ENCODE results near the gene RAD21L1.

The RAD21L1 gene

DNA sequence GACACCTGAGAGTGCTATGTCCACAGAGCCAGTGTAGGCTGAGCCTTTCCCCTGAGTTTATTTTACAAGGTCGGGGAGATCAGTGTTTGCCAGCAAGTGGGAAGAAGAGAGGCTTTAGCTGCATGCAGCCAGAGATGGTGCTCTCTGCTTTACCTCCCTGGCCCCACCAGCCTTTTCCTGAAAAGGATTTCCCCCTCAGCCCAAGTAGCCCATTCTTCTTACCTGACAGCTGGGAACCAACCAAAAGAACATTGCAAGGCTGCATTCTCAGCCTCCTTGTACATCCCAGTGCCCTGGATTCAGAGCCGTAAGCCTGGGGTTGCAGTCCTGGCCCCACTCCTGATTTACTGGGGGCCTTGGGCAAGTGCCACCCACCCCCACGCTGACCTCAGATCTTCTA is 57.1 kb downstream of the RAD21L1 start:
- H3K9me3 ChIP-seq (ENCODE audit: insufficient read depth, low read length), result no peaks in the 10 kb centered on the region
- H2AFZ ChIP-seq (ENCODE audit: low read depth, low read length, severe bottlenecking), result no peak overlapping the region
- no peaks in the 10 kb centered on the region for H3K27me3 ChIP-seq (ENCODE audit: low read length)
- no peaks in the 10 kb centered on the region for H3K79me2 ChIP-seq (ENCODE audit: insufficient read depth, low read length)
- no peak overlapping the region for H3K9ac ChIP-seq (ENCODE audit: low read length)
- H3K27ac ChIP-seq (ENCODE audit: low read depth, low read length), result no peak overlapping the region
- no peak overlapping the region for H3K4me2 ChIP-seq (ENCODE audit: low read depth, low read length, poor library complexity, severe bottlenecking)
- no peaks in the 10 kb centered on the region for H3F3A ChIP-seq (ENCODE audit: insufficient read depth)
- H3K36me3 ChIP-seq (ENCODE audit: low read length), result no peaks in the 10 kb centered on the region
- TF ChIP-seq, protein P1, sequence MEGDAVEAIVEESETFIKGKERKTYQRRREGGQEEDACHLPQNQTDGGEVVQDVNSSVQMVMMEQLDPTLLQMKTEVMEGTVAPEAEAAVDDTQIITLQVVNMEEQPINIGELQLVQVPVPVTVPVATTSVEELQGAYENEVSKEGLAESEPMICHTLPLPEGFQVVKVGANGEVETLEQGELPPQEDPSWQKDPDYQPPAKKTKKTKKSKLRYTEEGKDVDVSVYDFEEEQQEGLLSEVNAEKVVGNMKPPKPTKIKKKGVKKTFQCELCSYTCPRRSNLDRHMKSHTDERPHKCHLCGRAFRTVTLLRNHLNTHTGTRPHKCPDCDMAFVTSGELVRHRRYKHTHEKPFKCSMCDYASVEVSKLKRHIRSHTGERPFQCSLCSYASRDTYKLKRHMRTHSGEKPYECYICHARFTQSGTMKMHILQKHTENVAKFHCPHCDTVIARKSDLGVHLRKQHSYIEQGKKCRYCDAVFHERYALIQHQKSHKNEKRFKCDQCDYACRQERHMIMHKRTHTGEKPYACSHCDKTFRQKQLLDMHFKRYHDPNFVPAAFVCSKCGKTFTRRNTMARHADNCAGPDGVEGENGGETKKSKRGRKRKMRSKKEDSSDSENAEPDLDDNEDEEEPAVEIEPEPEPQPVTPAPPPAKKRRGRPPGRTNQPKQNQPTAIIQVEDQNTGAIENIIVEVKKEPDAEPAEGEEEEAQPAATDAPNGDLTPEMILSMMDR (IDR thresholded peaks at IDR 0.05; ENCODE audit: insufficient read depth, low read length, poor library complexity, severe bottlenecking), result no peak
- TF ChIP-seq EZH2phosphoT487 (conservative IDR thresholded peaks at IDR 0.05; ENCODE audit: low read length), result no peak
- H3K9me2 ChIP-seq (replicated peaks; ENCODE audit: insufficient read depth, low read length), result no peaks in the 10 kb centered on the region
- H3K4me3 ChIP-seq (ENCODE audit: insufficient read depth, low read length, poor library complexity, severe bottlenecking), result no peak overlapping the region
- no peaks in the 10 kb centered on the region for H4K20me1 ChIP-seq (ENCODE audit: low read depth, low read length)

- Histone ChIP-seq H4K20me1 (ENCODE audit: low read depth, low read length) (no peaks in the 10 kb centered on the region), H2AFZ (ENCODE audit: low read depth, low read length, severe bottlenecking) (no peak overlapping the region), H3K79me2 (ENCODE audit: insufficient read depth, low read length) (no peaks in the 10 kb centered on the region), H3K27me3 (ENCODE audit: low read length) (no peaks in the 10 kb centered on the region), H3K36me3 (ENCODE audit: low read length) (no peaks in the 10 kb centered on the region), H3K4me3 (ENCODE audit: insufficient read depth, low read length, poor library complexity, severe bottlenecking) (no peak overlapping the region), H3K9ac (ENCODE audit: low read length) (no peak overlapping the region), H3K9me2 (replicated peaks; ENCODE audit: insufficient read depth, low read length) (no peaks in the 10 kb centered on the region), H3K27ac (ENCODE audit: low read depth, low read length) (no peak overlapping the region), H3K9me3 (ENCODE audit: insufficient read depth, low read length) (no peaks in the 10 kb centered on the region), H3K4me2 (ENCODE audit: low read depth, low read length, poor library complexity, severe bottlenecking) (no peak overlapping the region), H3F3A (ENCODE audit: insufficient read depth) (no peaks in the 10 kb centered on the region)
- TF ChIP-seq EZH2phosphoT487 (conservative IDR thresholded peaks at IDR 0.05; ENCODE audit: low read length), result no peak
- TF ChIP-seq, protein P1 (IDR thresholded peaks at IDR 0.05; ENCODE audit: insufficient read depth, low read length, poor library complexity, severe bottlenecking), result no peak
Observed at GRCh38 chr20:1283522-1284510, 58.0 kb downstream of the RAD21L1 start.

- Histone ChIP-seq H3F3A (ENCODE audit: insufficient read depth) (no peaks in the 10 kb centered on the region), H4K20me1 (ENCODE audit: low read depth, low read length) (no peaks in the 10 kb centered on the region), H3K4me2 (ENCODE audit: low read depth, low read length, poor library complexity, severe bottlenecking) (no peak overlapping the region), H3K4me3 (ENCODE audit: insufficient read depth, low read length, poor library complexity, severe bottlenecking) (no peak overlapping the region), H3K79me2 (ENCODE audit: insufficient read depth, low read length) (no peaks in the 10 kb centered on the region), H3K27me3 (ENCODE audit: low read length) (no peaks in the 10 kb centered on the region), H3K9me3 (ENCODE audit: insufficient read depth, low read length) (no peaks in the 10 kb centered on the region), H3K9me2 (replicated peaks; ENCODE audit: insufficient read depth, low read length) (no peaks in the 10 kb centered on the region), H3K27ac (ENCODE audit: low read depth, low read length) (no peak overlapping the region), H3K36me3 (ENCODE audit: low read length) (no peaks in the 10 kb centered on the region), H3K9ac (ENCODE audit: low read length) (no peak overlapping the region), H2AFZ (ENCODE audit: low read depth, low read length, severe bottlenecking) (no peak overlapping the region)
- TF ChIP-seq, protein P1 (IDR thresholded peaks at IDR 0.05; ENCODE audit: insufficient read depth, low read length, poor library complexity, severe bottlenecking), result no peak
- TF ChIP-seq EZH2phosphoT487 (conservative IDR thresholded peaks at IDR 0.05; ENCODE audit: low read length), result no peak
Observed at GRCh38 chr20:1286267-1287024, 60.6 kb downstream of the RAD21L1 start.
